8988T (cell line): Measurements from ENCODE around the gene CSNK2A3.
"Not testable (repeated sequence)": the region's sequence is repeated elsewhere in the genome, so short reads cannot be mapped to it uniquely, and the experiment has no call there.

ENCODE experiments used
- DNase-seq: peaks from one replicate; pipeline ENCODE4 v3.0.0; 2011

Gene CSNK2A3

GRCh38 chr11:11379661-11380060, 26.6 kb upstream of the CSNK2A3 start:
- DNase-seq, result no peak

GRCh38 chr11:11378184-11378940, 25.3 kb upstream of the CSNK2A3 start:
- no peak for DNase-seq

GRCh38 chr11:11374358-11375148, 21.5 kb upstream of the CSNK2A3 start:
- no peak for DNase-seq

GRCh38 chr11:11373934-11374333, 20.9 kb upstream of the CSNK2A3 start:
- DNase-seq, result no peak

GRCh38 chr11:11372461-11372860, 19.4 kb upstream of the CSNK2A3 start:
- no peak for DNase-seq

GRCh38 chr11:11370962-11371303, 17.9 kb upstream of the CSNK2A3 start:
- DNase-seq, result no peak

GRCh38 chr11:11370255-11370961, 17.4 kb upstream of the CSNK2A3 start:
- no peak for DNase-seq

- no peak for DNase-seq
These were observed 13.7 kb upstream of the CSNK2A3 start for GRCh38 chr11:11366793-11367192.

- DNase-seq, result no peak
These were observed 10.6 kb upstream of the CSNK2A3 start for GRCh38 chr11:11363674-11364073.

- no peak for DNase-seq
These were observed 6.6 kb upstream of the CSNK2A3 start for GRCh38 chr11:11359611-11360010.

- DNase-seq, result no peak
These were observed 3.8 kb upstream of the CSNK2A3 start for GRCh38 chr11:11356842-11357241.

GRCh38 chr11:11351851-11352250, 1.2 kb downstream of the CSNK2A3 start:
- DNase-seq, result not testable (repeated sequence)

GRCh38 chr11:11351042-11351586, 1.9 kb downstream of the CSNK2A3 start:
- DNase-seq, result no peak

GRCh38 chr11:11349870-11350337, 3.1 kb downstream of the CSNK2A3 start:
- no peak for DNase-seq

- DNase-seq, result no peak
These were observed 3.8 kb downstream of the CSNK2A3 start for GRCh38 chr11:11349106-11349825.

- DNase-seq, result no peak
These were observed 4.7 kb downstream of the CSNK2A3 start for GRCh38 chr11:11348303-11348702.

- no peak for DNase-seq
These were observed 5.5 kb downstream of the CSNK2A3 start for GRCh38 chr11:11347592-11347991.

- no peak for DNase-seq
These were observed 6.7 kb downstream of the CSNK2A3 start for GRCh38 chr11:11346303-11346702.

- DNase-seq, result no peak
These were observed 8.0 kb downstream of the CSNK2A3 start for GRCh38 chr11:11345099-11345498.

GRCh38 chr11:11344045-11344444, 9.0 kb downstream of the CSNK2A3 start:
- no peak for DNase-seq

GRCh38 chr11:11338304-11338703, 14.7 kb downstream of the CSNK2A3 start:
- DNase-seq, result no peak

- no peak for DNase-seq
These were observed 16.4 kb downstream of the CSNK2A3 start for GRCh38 chr11:11336664-11337063.

- no peak for DNase-seq
These were observed 18.0 kb downstream of the CSNK2A3 start for GRCh38 chr11:11335043-11335442.
